C1 segment of cervical spinal cord (tissue), 14 donors: ENCODE data around the gene KCNJ12.
A peak's percentile ranks its signal among the peaks of the same experiment; 100 is the strongest.
"Not testable (repeated sequence)": the region's sequence is repeated elsewhere in the genome, so short reads cannot be mapped to it uniquely, and the experiment has no call there.

Experiments
- DNase-seq, 14 donors: peaks; one replicate each; lab custom pipeline; 2025; lab: John Stamatoyannopoulos, UW

The KCNJ12 gene

DNA sequence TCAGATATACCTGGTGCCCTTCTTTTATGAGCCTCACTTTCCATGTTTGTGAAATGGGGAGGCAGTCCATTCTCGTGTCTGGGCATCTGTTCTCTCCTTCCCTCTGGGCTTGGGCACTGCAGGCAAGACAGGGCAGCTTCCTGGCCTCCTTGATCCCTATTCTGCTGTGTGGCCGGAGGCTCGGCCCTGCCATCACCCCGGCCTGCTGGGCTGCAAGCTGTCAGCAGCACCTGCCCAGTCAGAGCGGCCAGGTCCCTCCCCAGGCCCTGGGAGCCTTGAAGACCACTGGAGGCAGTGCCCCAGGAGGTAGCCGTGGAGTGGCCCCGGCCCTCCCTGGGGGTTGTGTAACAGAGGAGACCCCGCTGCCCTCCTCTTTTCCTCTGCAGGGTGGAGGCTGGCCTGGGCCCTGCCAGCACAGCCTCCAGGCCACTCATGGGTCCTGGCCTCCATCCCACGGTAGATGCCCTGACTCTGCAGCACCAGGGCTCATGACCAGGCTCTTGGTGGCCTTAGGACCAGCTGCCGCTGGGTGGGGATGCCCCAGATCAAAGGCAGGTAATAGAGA is 9.2 kb downstream of the KCNJ12 start:
- DNase-seq = peak in 2 of 14 donors; percentile 33 to 96

DNA sequence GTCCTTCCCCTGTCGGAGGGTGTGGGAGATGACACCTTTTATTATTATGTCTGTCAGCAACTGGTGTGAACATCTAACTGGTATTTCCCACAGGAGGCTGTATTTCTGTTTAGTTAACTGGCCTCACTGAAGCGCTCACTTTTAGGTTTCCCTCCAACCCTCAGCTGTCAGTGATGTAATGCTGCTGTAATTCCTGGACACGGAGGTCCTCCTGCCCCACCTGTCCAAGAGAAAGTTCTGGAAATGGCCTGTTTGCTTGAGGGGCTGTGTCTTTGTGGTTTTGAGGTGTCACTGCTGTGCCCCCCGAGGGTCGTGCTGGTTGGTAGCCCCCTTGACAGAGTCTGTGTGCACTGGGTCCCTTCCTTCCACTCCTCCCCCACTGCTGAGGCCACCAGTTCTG is 11.5 kb downstream of the KCNJ12 start:
- no peak for DNase-seq

DNA sequence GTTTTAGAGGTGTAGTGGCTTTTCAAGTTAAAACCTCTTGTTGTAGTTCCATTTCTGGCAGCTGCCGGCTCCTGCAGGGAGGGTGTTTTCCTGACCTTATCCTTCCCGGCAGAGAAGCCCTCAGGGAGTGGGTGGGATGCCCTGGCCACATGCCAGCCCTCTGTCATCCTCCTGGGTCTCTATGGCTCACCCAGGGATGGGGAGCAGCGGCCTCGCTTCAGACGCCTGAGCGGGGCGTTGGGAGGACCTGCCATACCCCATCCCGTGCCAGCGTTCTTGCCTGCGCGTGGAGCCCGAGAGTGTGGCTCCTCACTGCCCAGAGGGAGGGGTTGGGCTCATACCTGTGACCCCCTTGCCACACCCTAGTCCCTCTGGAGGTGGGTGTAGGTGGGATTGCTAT is 11.9 kb downstream of the KCNJ12 start:
- no peak for DNase-seq

DNA sequence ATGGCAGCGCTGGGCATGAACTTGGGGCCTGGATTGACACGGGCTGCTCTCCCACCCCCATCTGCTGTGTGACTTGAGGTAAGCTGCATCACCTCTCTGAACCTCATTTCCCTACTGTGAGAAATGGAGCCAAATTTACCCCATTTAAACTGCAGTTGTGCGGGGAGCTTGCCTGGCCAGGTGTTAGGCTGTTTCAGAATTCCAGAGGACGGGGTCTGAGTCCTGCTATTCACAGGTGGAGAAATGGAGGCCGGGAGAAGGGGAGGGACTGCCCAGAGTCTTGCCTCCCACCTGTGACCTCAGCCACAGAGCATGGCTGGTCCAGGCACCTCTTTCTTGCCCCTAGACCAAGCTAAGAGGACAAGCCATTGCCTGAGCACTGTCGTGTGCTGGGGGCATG is 12.8 kb downstream of the KCNJ12 start:
- no peak for DNase-seq

DNA sequence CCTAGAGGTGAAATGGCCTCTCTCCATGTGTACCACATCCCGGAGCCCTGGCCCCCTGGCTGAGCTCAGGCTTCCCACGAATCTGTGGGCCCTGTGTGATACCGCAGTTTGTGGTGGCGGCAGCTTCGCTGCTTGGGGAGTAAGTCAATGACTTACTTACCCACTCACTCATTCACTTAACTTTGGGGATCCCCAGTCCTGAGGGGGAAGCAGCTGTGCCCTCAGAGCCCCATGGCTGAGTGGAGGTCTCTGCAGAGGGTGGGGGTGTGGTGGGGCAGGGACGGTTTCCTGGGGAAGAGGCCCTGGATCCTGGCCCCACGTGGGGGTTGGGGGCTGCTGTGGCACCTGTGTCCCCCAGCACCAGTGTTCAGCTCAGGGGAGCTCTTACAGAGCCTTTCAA is 13.2 kb downstream of the KCNJ12 start:
- no peak for DNase-seq

DNA sequence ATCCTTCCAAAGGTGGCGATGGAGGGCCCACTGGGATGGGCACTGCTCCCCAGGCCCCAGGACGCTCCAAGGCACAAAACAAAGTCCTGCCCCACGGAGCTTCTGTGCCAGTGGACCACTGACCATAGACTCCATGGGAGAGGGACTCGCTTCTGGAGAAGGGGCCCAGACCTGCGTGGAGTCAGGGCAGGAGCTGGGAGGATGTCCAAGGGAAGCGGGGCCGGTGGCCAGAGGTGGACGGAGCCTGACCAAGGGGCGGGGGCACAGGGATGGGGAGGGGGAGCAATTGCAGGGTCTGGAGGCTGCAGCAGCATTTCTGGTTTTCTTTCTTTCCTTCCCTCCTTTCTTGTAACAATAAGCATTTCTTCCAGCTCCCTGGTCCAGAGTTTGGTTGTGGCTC is 14.1 kb downstream of the KCNJ12 start:
- DNase-seq = no peak

DNA sequence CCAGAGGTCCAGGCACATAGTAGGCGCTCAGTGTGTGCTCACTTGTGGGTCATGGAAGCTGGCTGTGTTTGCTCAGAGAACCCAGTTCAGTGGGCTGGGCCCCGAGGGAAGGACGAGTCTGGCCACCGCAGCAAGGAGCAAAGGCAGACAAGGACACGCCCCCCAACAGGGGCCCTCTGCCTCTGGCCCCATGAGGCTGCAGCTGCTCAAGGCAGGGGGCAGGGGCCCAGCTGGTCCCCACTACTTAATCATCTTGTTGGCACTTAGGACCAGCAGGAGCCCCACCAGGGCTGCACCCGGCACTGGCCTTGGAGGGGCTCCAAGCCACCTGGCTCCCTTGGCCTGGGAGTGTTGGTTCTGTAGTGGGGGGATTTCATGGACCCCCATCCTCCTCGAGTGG is 16.1 kb downstream of the KCNJ12 start:
- no peak for DNase-seq

DNA sequence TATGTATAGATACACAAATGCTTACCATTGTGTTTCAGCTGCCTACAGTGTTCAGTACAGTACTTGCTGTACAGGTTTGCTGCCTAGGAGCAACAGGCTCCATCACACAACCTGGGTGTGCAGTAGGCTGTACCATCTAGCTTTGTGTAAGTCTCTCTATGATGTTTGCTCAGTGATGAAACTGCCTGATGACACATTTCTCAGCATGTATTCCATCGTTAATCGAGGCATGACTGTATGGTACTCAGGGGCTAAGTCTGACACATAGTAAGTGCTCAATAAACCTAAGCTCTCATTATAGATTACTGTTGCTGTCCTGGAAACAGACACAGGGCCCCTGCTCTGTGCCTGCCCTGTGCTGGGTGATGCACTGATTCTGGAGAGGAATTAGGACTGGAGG is 18.1 kb downstream of the KCNJ12 start:
- DNase-seq = no peak

DNA sequence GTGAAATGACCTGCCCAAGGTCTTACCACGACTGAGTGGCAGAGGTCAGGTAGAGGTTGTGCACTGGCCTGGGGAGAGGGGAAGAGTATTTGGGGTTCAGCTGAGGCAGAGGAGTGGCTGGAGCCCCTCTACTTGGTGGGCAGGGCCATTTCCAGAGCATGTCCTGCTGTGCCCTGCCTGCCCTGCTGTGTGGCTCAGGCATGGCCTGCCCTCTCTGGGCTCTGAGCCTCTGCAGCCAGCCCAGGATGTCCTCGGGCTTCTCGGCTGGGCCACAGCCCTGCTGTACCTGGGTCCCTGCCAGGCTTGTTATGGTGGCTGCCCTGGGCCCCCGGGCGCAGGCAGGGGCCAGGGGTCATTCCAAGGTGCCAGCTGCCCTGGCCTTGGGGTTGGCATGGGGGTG is 19.6 kb downstream of the KCNJ12 start:
- DNase-seq = no peak

DNA sequence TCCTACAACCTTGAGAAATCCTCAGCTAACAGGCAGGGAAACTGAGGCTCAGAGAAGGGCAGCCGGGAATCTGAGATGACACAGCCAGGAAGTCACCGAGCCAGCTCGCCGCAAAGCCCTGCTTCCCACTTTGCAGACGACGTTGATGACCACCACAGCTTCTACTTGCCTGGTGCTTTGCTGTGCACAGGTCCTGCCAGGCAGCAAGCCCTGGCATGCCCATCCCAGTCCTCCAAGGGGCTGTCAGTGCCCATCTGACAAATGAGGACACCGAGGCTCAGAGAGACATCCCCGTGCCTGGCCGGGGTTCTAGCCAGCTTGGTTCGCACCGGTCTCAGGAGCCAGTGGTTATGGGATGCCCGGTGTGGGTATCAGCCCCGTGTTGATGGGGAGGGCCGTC is 20.1 kb downstream of the KCNJ12 start:
- DNase-seq = no peak

DNA sequence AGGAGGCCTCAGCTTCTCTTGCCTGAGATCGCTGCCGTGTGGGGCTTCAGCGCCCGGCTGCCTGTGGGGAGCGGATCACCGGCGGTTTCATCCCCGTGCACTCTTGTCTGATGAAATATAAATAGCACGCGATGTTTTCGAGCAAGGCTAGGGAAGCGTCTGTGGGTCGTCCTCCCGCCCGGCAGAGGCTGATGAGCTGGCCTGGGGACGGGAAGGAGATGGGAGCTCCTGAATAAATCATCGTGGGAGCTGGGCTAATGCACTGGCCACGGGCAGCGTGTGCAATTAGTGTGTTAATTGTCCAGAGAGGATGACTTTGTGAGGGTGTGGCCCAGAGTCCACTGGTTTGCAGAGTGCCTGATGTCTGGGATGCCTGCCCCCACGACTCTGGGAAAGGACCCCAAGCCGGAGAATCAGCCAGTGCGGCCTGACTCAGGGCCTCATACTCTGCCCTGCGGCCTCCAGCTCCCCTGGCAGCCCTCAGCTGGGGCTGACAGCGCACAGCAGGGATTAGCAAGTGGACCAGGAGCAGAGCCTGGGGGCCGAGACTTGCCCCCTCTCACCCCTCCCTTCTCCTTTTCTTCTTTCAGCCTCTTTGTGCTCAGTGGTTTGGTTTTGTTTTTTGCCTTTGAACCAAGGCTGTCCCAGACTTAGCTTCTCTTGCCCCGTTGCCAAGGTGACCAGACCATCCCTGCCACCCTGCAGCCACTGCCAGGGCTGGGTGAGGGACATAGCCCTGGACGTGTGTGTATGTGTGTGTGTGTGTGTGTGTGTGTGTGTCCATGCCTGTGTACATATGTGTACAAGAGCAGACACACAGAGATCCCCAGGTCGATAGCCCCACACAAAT is 21.4 kb downstream of the KCNJ12 start:
- peak in 4 of 14 donors; percentile 11 to 61 (median 44) for DNase-seq

DNA sequence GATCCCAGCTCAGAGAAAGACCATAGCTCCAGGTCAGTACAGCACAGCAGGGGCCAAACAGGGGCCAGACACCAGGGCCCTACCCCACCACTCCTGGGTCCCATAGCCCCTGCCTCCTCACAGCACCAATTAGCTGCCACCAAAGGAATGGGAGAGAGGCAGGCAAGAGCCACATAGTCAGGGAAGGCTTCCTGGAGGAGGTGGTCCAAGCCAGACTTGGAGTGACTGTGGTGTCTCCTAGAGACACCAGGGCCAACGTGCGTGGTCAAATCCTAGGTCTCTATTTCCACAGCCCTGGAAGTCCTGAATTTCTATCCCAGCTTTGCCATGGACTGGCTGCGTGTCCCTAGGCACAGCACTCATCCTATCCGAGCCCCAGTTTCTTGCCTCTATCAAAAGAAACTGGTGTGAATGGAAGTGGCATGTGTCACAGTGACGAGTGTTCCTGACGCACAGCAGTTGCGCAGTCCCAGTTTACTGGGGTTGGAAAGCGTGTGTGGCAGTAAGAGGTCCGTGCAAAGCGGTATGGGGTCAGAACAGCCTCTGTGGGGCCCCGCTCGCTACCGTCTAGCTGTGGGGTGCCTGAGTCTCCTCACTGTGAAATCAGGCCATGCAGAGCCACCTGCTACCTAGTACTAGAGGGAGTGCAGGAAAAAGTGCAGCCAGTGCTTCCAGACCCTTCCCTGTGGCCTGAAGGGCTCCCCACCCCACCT is 23.5 kb downstream of the KCNJ12 start:
- DNase-seq = peak in 1 of 14 donors; percentile 54

DNA sequence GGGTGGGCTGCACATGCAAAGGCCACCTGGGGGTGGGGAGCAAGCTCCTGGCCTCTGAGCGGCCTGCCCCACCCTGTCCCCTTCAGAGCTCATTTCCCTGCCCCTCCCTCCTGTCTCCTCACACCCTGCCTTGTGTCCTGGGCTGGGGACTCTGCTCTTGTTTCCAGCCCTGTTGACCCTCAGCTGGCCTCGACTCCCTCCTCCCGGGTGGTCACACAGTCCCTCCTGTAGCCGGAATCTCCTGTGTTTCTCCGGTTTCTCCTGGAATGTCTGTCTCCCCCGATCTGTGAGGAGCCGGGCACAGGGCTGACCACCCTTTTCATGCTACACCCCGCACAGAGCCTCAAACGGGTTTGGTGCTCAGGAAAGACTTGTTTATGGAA is 24.0 kb downstream of the KCNJ12 start:
- DNase-seq = not testable (repeated sequence)

DNA sequence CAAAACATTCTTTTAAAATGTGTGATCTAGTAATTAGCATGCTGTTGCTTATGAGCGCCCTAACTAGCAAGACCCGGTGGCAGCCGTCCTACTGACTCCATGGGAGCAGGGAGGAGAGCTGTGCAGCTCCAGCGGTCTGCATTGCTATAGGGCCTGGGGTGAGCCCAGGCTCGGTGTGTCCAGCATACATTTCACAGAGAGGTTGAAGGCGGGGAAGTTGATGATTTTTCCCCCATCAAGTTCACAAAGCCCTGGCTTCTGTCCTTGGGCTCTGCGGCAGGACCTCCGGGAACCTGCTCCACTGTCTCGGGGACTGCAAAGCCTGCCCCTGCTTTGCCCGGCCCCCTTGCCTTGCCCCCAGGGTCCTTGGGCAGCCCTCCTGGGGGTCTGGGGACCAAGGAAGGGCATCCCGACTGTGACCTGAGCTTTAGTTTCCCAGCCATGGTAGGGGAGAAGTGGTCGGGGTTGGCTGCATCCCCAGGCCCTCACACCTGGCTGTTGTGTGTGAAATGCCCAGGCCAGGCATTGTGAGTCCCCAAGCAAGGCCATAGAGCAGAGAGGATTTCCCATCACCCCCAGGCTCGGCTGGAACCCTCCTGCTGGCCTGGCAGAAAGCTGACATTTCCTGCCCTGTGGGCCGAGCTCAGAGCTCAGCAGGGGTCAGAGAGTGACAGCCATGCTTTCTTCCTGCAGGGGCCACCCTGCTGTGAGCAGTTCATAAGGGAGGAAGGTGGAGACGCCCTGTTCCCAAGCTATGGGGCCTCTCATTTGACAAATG is 24.8 kb downstream of the KCNJ12 start:
- DNase-seq = no peak

DNA sequence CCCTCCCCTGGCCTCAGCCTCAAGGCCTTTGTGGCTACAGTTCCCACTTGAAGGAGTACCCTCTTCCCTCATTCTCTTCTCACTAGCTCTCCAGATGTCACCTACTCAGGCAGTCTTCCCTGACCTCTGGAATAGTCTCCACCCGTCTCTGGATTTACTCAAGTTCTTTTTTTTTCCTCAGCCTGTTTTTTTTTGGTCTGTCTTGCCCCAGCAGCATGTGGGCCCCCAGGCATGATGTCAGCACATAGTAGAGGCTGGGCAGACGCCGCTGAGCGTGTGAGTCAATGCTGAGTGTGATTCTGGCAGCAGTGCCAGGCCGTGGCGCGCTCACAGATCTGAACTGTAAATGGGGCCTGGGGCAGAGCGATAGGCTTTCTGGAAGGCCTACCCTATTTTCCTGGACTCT is 26.0 kb downstream of the KCNJ12 start:
- peak in 6 of 14 donors; percentile 4 to 57 (median 8) for DNase-seq

DNA sequence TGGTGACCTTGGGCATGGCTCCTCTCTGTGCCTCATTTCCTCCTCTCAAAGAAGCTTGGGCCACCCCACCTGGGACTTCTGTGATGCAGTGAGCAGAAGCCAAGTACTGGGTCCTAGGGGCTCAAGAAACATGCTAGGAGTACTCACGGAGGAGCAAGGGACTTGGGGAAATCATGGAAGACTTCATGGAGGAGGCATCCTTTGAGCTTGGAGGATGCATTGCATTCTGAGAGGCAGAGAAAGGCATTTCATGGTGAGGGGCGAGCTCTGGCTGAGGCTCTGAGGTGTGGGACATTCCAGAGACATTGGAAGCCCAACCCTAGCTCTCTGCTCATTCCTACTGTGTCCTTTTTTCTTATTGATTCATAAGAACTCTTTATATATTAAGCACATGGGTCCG is 26.8 kb downstream of the KCNJ12 start:
- not testable (repeated sequence) for DNase-seq

DNA sequence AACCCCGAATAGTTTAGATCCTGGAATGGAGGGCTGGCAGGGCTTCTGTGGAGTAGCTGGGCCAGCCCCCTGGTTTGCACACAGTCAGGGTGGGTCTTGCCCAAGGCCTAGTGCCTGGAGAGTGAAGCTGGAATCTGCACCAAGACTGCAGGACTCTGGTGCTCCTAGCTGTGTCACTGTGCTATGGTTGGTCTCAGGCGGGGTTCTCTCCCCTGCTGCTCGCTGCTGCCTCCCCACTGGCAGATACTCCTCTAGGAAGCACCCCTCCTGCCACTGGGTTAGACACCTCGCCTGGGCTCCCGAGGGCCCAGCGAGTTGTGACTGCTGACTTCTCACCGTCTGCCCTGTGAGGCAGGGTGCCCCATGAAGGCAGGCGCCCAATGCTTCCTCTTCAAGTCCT is 27.9 kb downstream of the KCNJ12 start:
- not testable (repeated sequence) for DNase-seq

DNA sequence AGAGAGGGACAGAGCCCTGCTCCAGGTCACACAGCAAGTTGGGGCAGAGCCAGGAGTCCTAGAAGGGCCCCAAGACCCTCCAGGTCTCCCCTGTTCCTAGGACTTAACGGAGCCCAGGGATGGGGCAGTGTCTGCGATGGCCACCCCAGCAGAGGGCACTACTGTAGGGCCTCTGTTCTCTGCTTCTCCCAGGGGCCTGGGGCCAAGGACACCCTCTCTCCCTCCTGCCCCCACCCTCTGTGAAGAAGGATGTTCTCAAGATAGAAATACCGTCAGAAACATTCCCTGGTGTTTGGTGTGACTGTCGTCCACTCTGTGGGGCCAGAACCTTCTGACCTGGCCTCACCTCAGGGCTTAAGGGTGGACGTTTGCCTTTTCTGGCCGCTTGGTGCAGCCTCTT is 28.4 kb downstream of the KCNJ12 start:
- not testable (repeated sequence) for DNase-seq

DNA sequence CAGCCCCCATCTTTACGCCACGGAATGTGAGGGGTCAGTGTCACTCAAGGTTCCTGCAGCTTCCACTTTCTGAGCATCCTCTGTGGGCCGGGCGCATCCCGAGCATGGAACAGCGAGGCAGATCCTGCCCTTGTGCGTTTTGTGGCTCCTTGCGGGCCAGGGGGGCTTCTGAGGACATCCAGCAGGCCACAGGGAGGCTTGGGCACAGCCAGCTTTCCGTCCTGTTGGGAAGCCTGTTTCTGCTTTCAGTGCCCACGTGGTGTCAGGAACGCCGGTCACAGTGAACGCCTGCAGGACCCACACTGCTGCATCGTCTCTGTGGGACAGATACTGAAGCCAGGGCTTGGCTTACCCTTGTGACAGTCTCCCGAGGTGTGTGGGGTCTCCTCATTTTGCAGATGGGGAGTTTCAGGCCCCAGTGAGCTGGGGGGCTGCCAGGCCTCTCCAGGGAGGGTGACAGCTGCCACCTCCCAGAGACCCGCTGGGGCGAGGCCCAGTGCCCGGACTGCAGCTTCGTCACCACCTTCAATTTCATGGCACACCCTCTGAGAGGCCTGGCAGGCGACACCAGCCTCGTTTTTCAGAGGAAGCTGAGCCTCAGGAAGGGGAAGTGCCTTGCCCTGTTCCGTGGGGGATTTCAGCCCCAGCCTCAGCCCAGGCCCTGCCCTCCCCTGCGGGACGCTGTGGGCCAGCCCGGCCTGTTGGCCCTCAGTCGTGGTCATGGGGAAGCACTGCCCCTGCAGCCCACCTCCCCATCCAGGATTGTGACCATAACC is 29.0 kb downstream of the KCNJ12 start:
- DNase-seq = peak in 1 of 14 donors; percentile 62

DNA sequence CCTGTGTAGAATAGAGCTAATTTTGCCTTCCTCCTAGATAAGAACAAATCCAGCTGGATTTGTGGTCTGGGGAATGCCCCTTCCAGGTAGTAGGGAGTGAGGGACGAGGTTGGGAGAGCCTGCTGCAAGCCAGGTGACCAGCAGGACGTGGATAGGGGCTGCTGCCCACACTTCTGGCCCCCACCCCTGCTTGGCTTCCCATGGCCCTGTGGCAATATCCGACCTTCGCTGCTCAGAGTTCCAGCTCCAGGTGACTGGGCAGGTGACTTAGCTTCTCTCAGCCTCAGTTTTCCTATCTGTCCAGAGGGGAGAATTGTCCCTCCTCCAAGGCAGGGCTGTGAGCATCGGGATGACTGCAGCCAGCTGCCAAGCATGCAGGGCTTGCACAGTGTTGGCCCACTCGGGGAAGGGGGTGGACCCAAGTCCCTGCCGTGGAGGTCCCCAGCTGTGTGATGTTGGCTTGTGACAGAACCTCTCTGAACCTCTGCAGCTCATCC is 29.8 kb downstream of the KCNJ12 start:
- not testable (repeated sequence) for DNase-seq
